OCI-LY1 (cell line): ENCODE data around the gene CLDN15.

ENCODE experiments used
- H2AFZ ChIP-seq: fragments of 200-600 bp; sonication (generic), shearing (Covaris generic); 2 replicates; pipeline ENCODE4 v1.6.0; 2014; ENCODE audit warnings: antibody characterized with exemption, mild to moderate bottlenecking, low read length
- H3F3A ChIP-seq: fragments of 200-600 bp; sonication (generic), shearing (Covaris generic); 2 replicates; pipeline ENCODE4 v1.6.0; 2014; ENCODE audit warnings: mild to moderate bottlenecking, antibody characterized with exemption, low read length, moderate library complexity; ENCODE audit not compliant: insufficient read depth
- H3K27ac ChIP-seq: fragments of 200-600 bp; sonication (generic); 2 replicates; pipeline ENCODE4 v1.5.1; 2014; ENCODE audit warnings: low read length, mixed run types, mild to moderate bottlenecking, low read depth; ENCODE audit not compliant: poor library complexity, severe bottlenecking
- H3K27me3 ChIP-seq: fragments of 200-600 bp; sonication (generic); 2 replicates; pipeline ENCODE4 v1.6.0; 2014; ENCODE audit warnings: antibody characterized with exemption, mild to moderate bottlenecking, low read length, moderate library complexity; ENCODE audit not compliant: insufficient read depth
- H3K36me3 ChIP-seq: fragments of 200-600 bp; sonication (generic); 2 replicates; pipeline ENCODE4 v1.6.1; 2014; ENCODE audit warnings: mild to moderate bottlenecking, antibody characterized with exemption, low read length, moderate library complexity, mixed read lengths; ENCODE audit not compliant: insufficient read depth
- H3K4me1 ChIP-seq: fragments of 200-600 bp; sonication (generic); 2 replicates; pipeline ENCODE4 v1.5.1; 2014; ENCODE audit warnings: mild to moderate bottlenecking, low read length, moderate library complexity; ENCODE audit not compliant: insufficient read depth, severe bottlenecking
- H3K4me2 ChIP-seq: fragments of 200-600 bp; sonication (generic), shearing (Covaris generic); 2 replicates; pipeline ENCODE4 v1.6.1; 2014; ENCODE audit warnings: low read length
- H3K4me3 ChIP-seq: fragments of 200-600 bp; sonication (generic); 2 replicates; pipeline ENCODE4 v1.5.1; 2014; ENCODE audit warnings: low read length, low read depth, mild to moderate bottlenecking, mixed read lengths; ENCODE audit not compliant: poor library complexity, severe bottlenecking
- H3K79me2 ChIP-seq: fragments of 200-600 bp; shearing (Covaris generic); 2 replicates; pipeline ENCODE4 v1.6.1; 2016; ENCODE audit warnings: mixed run types, low read length, mixed read lengths; ENCODE audit not compliant: insufficient read depth
- H3K9ac ChIP-seq: fragments of 200-600 bp; sonication (generic), shearing (Covaris generic); 2 replicates; pipeline ENCODE4 v1.6.1; 2014; ENCODE audit warnings: mild to moderate bottlenecking, low read length, mixed read lengths
- H3K9me2 ChIP-seq: fragments of 200-600 bp; sonication (generic), shearing (Covaris generic); 2 replicates; pipeline ENCODE4 v1.6.1; 2014; ENCODE audit warnings: low read depth, mild to moderate bottlenecking, low read length, mixed read lengths
- H3K9me3 ChIP-seq: fragments of 200-600 bp; shearing (Covaris generic); 2 replicates; pipeline ENCODE4 v1.6.1; 2014; ENCODE audit warnings: low read length, mixed read lengths
- H4K20me1 ChIP-seq: fragments of 200-600 bp; sonication (generic), shearing (Covaris generic); 2 replicates; pipeline ENCODE4 v1.6.0; 2016; ENCODE audit warnings: mild to moderate bottlenecking, low read length; ENCODE audit not compliant: insufficient read depth
- CTCF ChIP-seq: fragments of 200-600 bp; sonication (generic), shearing (Covaris generic); IDR thresholded peaks from 2 replicates; pipeline ENCODE4 v1.5.1; 2017; ENCODE audit warnings: mild to moderate bottlenecking, antibody characterized with exemption, low read length, moderate library complexity, mixed read lengths
- EZH2 ChIP-seq: fragments of 200-600 bp; sonication (generic), shearing (Covaris generic); IDR thresholded peaks from 2 replicates; pipeline ENCODE4 v1.8.0; 2017; ENCODE audit warnings: borderline replicate concordance, mixed run types, mild to moderate bottlenecking, antibody characterized with exemption, low read length, moderate library complexity, mixed read lengths

Gene CLDN15

GRCh38 chr7:101223528-101223927, 14.1 kb downstream of the CLDN15 start:
- Histone ChIP-seq H3K9me3 (no peaks in the 10 kb centered on the region), H3F3A (no peaks in the 10 kb centered on the region)

GRCh38 chr7:101222275-101222830, 15.2 kb downstream of the CLDN15 start:
- Histone ChIP-seq H3K9ac (no peak overlapping the region), H4K20me1 (no peaks in the 10 kb centered on the region), H3K9me2 (no peaks in the 10 kb centered on the region), H3K4me1 (peaks cover 15% of the 10 kb centered on the region), H3K4me2 (no peak overlapping the region), H3K27ac (no peak overlapping the region), H3K36me3 (peaks cover 43% of the 10 kb centered on the region), H3F3A (no peaks in the 10 kb centered on the region), H3K4me3 (no peak overlapping the region), H2AFZ (no peak overlapping the region), H3K27me3 (no peaks in the 10 kb centered on the region), H3K9me3 (no peaks in the 10 kb centered on the region), H3K79me2 (no peaks in the 10 kb centered on the region; the same call in 1 of the 2 replicates)
- no peak for TF ChIP-seq CTCF
- TF ChIP-seq EZH2: no peak

More at GRCh38 chr7:101223528-101223927, 14.1 kb downstream of the CLDN15 start:
- Histone ChIP-seq H3K27me3 (no peaks in the 10 kb centered on the region), H3K36me3 (peaks cover 44% of the 10 kb centered on the region), H3K9ac (no peak overlapping the region), H2AFZ (no peak overlapping the region), H3K4me3 (no peak overlapping the region), H3K9me2 (no peaks in the 10 kb centered on the region), H3K4me1 (peaks cover 19% of the 10 kb centered on the region), H3K27ac (no peak overlapping the region), H3K79me2 (no peaks in the 10 kb centered on the region; the same call in 1 of the 2 replicates), H3K4me2 (no peak overlapping the region), H4K20me1 (no peaks in the 10 kb centered on the region)
- TF ChIP-seq CTCF: no peak
- no peak for TF ChIP-seq EZH2

DNA sequence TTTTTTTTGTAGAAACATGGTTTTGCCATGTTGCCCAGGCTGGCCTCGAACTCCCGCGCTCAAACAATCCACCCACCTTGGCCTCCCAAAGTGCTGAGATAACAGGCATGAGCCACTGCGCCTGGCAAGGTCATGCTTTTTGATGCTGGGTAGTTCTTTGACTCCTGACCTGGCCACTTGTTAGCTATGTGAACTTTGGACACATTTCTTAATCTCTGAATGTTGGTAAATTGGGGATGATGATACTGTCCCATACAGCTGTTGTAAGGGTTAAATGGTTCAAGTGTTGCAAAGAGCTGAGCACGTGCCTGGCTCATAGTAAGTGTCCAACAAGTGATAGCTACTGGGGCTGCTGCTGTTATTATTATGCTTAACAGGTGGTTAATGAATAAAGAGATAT, 17.3 kb downstream of the CLDN15 start:
- H3K4me3 ChIP-seq: no peak overlapping the region
- no peak overlapping the region for H2AFZ ChIP-seq
- H3K27me3 ChIP-seq: no peaks in the 10 kb centered on the region
- no peaks in the 10 kb centered on the region for H3K9me3 ChIP-seq
- no peak overlapping the region for H3K4me2 ChIP-seq
- H3F3A ChIP-seq: no peaks in the 10 kb centered on the region
- peaks cover 28% of the 10 kb centered on the region for H3K36me3 ChIP-seq
- H3K4me1 ChIP-seq: peaks cover 26% of the 10 kb centered on the region
- no peaks in the 10 kb centered on the region; the same call in 1 of the 2 replicates for H3K79me2 ChIP-seq
- H3K9ac ChIP-seq: no peak overlapping the region
- H3K27ac ChIP-seq: no peak overlapping the region
- TF ChIP-seq EZH2: no peak
- no peak for TF ChIP-seq CTCF
- H4K20me1 ChIP-seq: no peaks in the 10 kb centered on the region
- H3K9me2 ChIP-seq: no peaks in the 10 kb centered on the region
